ENCODE measurements around the gene ELP2.

ELP2 gene

GRCh38 chr18:36124841-36125240, 4.9 kb upstream of the ELP2 start:
- no peak for DNase-seq

DNA sequence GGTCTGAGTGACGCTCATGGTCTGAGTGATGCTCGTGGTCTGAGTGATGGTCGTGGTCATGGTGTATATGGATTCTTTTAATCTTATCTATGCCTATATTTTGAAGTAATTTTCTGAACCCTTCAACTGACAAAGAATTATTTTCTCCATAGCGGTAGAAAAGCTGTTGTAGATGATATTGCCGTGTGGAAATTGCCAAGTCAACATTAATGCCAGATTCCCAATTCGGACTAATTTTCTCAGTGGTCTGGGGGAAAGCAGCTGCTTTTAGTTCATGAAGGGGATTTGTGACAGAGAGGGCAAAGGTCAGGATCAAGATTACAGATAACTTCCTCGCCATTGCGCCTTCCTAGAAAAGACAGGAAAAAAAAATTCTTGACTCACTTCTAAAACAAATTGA, 3.0 kb upstream of the ELP2 start:
- DNase-seq: no peak

- DNase-seq: peak; percentile 19
Observed at GRCh38 chr18:36127836-36128529, 1.7 kb upstream of the ELP2 start.

- peak; percentile 15 for DNase-seq
Observed at GRCh38 chr18:36128530-36128870, 1.2 kb upstream of the ELP2 start.

DNA sequence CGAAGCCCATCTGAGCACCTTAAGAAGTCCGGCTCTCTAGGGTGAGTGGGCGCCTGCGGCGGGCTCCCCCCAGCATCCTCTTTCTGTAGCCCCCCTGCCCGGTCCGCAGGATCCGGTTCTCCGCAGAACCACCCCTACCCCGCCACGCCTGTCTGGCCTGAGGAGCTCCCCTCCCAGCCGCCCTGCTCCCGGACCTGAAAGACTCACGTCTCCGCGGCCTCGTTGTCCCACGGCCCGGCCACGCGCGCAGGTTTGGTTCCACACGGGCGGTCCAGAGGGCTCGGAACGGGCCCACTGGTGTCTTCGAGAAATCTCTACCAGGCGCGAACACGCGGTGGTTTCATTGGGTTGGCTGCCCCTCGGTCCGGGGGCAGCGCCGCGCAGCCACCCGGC, 796 bp upstream of the ELP2 start:
- DNase-seq: no peak

DNA sequence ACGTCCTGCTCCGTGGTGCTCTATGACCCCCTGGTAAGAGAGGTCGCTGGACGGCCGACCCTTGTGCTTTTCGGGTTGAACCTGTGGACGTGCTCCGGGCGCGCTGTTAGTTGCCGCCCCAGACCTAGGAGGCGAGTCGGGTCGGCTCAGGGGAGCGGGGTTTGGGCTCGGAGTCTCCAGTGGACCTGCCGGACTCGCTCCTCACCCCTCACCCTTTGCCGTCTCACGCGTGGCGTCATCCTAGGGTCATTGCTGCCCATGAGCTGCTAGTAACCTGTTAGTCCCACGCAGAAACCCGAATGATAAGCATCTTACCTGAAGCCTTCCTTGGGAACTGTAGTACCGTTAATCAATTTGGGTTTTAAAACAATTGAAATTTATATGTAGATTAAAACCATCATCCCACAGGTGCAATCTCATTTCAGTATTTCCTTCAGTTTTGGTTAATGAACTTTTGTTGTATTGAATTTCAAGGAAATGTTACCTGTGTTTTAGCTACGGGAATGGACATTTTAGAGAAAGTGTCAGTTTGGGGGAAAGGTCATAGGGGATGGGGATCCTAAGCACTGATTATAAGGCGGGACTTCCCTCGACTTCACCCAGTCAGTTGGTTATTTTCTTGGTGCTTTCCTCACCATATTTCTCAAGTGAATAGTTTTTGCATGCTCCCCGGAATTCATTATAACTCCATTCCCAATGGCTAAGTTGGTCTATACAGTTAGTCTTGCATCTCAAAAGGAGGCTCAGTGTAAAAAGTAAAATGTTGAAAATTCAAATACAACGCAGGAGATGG, 536 bp downstream of the ELP2 start:
- DNase-seq: peak; percentile 36

GRCh38 chr18:36130883-36131653, 1.4 kb downstream of the ELP2 start:
- no peak for DNase-seq

DNA sequence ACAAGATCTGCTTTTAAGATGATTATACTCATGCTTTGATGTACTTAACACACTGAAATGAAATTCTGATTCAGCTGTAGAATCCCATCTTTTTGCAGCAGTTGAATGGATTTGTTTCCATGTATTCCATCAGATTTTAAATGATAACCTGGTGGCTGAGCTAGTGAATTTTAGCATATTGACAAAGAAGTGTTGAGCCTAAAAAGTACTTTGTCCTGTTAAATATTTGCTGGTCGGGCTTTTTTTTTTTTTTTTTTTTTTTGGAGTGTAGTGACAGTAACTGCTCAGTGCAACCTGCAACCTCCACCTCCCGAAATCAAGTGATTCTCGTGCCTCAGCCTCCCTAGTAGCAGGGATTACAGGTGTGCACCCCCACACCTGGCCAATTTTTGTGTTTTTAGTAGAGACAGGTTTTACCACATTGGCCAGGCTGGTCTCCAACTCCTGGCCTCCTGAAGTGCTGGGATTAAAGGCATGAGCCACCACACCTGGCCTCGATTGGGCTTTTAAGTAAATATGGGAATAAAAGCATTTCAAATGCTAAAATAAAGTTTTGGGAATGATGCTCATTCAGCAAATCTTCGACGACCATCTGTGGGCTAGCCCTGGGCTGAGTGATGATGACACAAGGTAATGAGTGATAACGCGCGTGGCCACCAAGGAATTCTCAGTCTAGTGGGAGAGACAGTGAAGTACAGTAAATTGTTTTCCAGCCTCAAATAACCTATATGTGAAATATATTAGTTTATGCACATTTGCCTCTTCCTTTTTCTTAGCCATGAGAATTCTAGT, 2.2 kb downstream of the ELP2 start:
- DNase-seq: no peak

GRCh38 chr18:36132756-36133155, 3.1 kb downstream of the ELP2 start:
- no peak for DNase-seq

DNA sequence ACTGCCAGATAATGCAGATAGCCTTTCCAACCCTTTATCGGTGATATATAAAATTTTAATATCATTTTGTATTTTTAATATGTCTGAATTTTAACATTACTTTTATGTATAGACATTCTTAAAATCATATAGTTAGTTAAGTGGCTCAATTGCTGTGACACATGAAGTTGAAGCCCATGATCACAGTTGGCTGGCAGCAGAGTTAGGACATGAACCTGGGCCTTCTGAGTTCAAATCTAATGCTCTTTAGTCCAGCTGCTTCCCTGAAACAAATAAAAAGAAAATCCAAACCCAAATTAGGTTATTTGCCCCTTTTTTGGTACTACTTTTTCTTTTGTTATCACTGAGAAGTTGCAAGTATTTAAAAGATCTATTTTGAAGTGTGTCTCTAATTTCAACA, 5.6 kb downstream of the ELP2 start:
- no peak for DNase-seq

GRCh38 chr18:36139245-36139644, 9.5 kb downstream of the ELP2 start:
- no peak for DNase-seq

- DNase-seq: no peak
Observed at GRCh38 chr18:36141576-36141975, 11.9 kb downstream of the ELP2 start.

- no peak for DNase-seq
Observed at GRCh38 chr18:36142751-36143150, 13.1 kb downstream of the ELP2 start.

GRCh38 chr18:36143391-36143790, 13.7 kb downstream of the ELP2 start:
- DNase-seq: no peak

- no peak for DNase-seq
Observed at GRCh38 chr18:36149514-36150289, 20.0 kb downstream of the ELP2 start.

GRCh38 chr18:36152781-36153180, 23.1 kb downstream of the ELP2 start:
- DNase-seq: no peak

DNA sequence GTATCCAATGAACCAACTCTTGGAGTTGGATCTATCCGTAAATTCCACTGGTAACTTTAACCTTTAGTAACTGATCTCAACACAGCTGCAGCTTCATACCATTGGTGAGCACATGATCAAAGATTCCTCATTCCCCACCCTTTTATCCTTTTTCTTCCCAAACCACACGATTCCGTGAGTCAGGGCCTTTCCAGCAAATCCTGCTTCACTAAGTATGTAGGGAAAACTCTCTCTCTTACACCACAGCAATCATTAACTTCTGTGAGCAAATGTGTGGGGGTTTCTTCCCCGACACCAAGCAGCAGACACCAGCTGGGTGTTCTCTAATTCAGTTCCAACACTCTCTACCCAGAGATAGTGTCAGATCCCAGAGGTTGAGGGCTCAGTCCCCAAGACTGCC, 23.5 kb downstream of the ELP2 start:
- DNase-seq: no peak

- DNase-seq: no peak
Observed at GRCh38 chr18:36153771-36154170, 24.1 kb downstream of the ELP2 start.

- no peak for DNase-seq
Observed at GRCh38 chr18:36155851-36156757, 26.4 kb downstream of the ELP2 start.

DNA sequence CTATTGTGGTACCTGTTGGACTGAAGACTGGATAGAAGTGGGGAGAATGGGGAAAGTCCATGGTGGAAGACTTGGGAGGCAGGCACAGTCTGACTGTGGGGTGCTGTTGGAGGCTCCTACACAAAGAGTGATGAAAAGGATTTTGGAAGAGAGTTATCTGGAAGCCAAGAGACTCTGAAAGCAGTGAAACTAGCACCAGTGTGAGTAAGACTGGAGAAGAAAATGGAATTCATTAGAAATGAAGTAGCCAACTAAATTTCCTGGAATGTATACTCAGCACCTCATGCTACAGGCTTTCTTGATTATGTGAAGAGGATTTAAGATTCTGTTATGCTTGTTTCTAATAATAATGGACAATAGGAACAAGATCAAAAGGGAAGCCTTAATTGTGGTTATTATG, 27.7 kb downstream of the ELP2 start:
- DNase-seq: no peak

- DNase-seq: no peak
Observed at GRCh38 chr18:36158266-36158867, 28.7 kb downstream of the ELP2 start.

All from hematopoietic multipotent progenitor cell treated with erythropoietin and hydrocortisone succinate and interleukin-3 and kit ligand, for 6 days (in vitro differentiated cells).